Loucy (cell line): ENCODE measurements around the gene WLS.

Experiments used
- EZH2phosphoT487 ChIP-seq: fragments of 200-600 bp; IDR thresholded peaks from 2 replicates; pipeline ENCODE4 v1.6.1; 2018; ENCODE audit warnings: antibody characterized with exemption, mild to moderate bottlenecking, moderate library complexity, borderline replicate concordance
- TF ChIP-seq, protein P1 (sequence below): fragments of 200-600 bp; sonication (generic); conservative IDR thresholded peaks from 2 replicates; pipeline ENCODE4 v1.5.1; 2014; ENCODE audit warnings: mild to moderate bottlenecking, antibody characterized with exemption, low read length

DNA sequence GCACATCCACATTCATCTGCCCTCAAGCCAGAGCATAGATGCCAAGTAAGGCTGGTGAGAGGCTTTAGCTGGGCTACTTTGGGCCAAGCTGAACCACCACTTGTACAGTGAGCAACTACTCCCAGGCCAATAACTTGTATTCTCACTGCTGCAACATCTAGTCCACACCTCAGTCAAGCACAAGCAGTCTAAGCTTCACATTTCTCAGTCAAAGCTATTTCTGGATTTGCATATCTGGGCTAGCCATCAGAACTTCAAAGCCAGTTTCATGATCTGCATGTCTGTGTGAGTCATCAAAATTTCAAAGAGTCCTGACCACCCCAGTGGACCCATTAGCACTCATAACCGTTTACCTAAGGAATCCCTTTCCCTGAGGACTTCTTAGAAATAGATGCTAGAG is 104.2 kb downstream of the WLS start:
- TF ChIP-seq, protein P1, sequence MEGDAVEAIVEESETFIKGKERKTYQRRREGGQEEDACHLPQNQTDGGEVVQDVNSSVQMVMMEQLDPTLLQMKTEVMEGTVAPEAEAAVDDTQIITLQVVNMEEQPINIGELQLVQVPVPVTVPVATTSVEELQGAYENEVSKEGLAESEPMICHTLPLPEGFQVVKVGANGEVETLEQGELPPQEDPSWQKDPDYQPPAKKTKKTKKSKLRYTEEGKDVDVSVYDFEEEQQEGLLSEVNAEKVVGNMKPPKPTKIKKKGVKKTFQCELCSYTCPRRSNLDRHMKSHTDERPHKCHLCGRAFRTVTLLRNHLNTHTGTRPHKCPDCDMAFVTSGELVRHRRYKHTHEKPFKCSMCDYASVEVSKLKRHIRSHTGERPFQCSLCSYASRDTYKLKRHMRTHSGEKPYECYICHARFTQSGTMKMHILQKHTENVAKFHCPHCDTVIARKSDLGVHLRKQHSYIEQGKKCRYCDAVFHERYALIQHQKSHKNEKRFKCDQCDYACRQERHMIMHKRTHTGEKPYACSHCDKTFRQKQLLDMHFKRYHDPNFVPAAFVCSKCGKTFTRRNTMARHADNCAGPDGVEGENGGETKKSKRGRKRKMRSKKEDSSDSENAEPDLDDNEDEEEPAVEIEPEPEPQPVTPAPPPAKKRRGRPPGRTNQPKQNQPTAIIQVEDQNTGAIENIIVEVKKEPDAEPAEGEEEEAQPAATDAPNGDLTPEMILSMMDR: no peak
- no peak for TF ChIP-seq EZH2phosphoT487
